ENCODE results near the gene FCMR.

FCMR gene

GRCh38 chr1:206957639-206958038 lies 35.9 kb upstream of the FCMR start:
- in situ Hi-C loops (cut with MboI; ENCODE audit: low sequenced_read_pairs, unreplicated experiment) = no loop called here
- TF ChIP-seq CTCF (IDR thresholded peaks at IDR 0.05; ENCODE audit: borderline replicate concordance, control extremely low read depth, extremely low read depth, insufficient read depth, missing control alignments) = no peak
- no peak for DNase-seq (ENCODE audit: low spot score)

GRCh38 chr1:206955476-206956451 lies 34.0 kb upstream of the FCMR start:
- in situ Hi-C loops (cut with MboI; ENCODE audit: low sequenced_read_pairs, unreplicated experiment) = no loop called here
- DNase-seq (ENCODE audit: low spot score) = peak; percentile 57
- no peak for TF ChIP-seq CTCF (IDR thresholded peaks at IDR 0.05; ENCODE audit: borderline replicate concordance, control extremely low read depth, extremely low read depth, insufficient read depth, missing control alignments)

GRCh38 chr1:206954459-206955342 lies 33.0 kb upstream of the FCMR start:
- in situ Hi-C loops (cut with MboI; ENCODE audit: low sequenced_read_pairs, unreplicated experiment) = no loop called here
- DNase-seq (ENCODE audit: low spot score) = no peak
- TF ChIP-seq CTCF (IDR thresholded peaks at IDR 0.05; ENCODE audit: borderline replicate concordance, control extremely low read depth, extremely low read depth, insufficient read depth, missing control alignments) = no peak

GRCh38 chr1:206953626-206954025 lies 31.9 kb upstream of the FCMR start:
- in situ Hi-C loops (cut with MboI; ENCODE audit: low sequenced_read_pairs, unreplicated experiment) = no loop called here
- no peak for DNase-seq (ENCODE audit: low spot score)
- TF ChIP-seq CTCF (IDR thresholded peaks at IDR 0.05; ENCODE audit: borderline replicate concordance, control extremely low read depth, extremely low read depth, insufficient read depth, missing control alignments) = no peak

- no peak for DNase-seq (ENCODE audit: low spot score)
- no peak for TF ChIP-seq CTCF (IDR thresholded peaks at IDR 0.05; ENCODE audit: borderline replicate concordance, control extremely low read depth, extremely low read depth, insufficient read depth, missing control alignments)
- in situ Hi-C loops (cut with MboI; ENCODE audit: low sequenced_read_pairs, unreplicated experiment) = no loop called here
These were observed 31.4 kb upstream of the FCMR start for GRCh38 chr1:206953126-206953525.

GRCh38 chr1:206952171-206952570 lies 30.4 kb upstream of the FCMR start:
- in situ Hi-C loops (cut with MboI; ENCODE audit: low sequenced_read_pairs, unreplicated experiment) = no loop called here
- no peak for DNase-seq (ENCODE audit: low spot score)
- TF ChIP-seq CTCF (IDR thresholded peaks at IDR 0.05; ENCODE audit: borderline replicate concordance, control extremely low read depth, extremely low read depth, insufficient read depth, missing control alignments) = no peak

Data from GM13976 (cell line).